SK-N-SH (cell line): ENCODE data around the gene ATG7. TPM values are rescaled to one million over a fixed set of nuclear protein-coding genes. Genes with fewer than 3 reads are reported as not detected.

ENCODE experiments used
- CTCF ChIA-PET: fragments of 300-600, 350-600 bp; formaldehyde crosslinking; extraction: SDS; loops from one replicate; lab custom pipeline; 2021; lab: Yijun Ruan, JAX
- POLR2A ChIA-PET: fragments of 350-600 bp; sonication (Branson Sonifier 250); formaldehyde crosslinking; extraction: SDS; loops from one replicate; lab custom pipeline; 2020; ENCODE audit warnings: antibody characterized with exemption, inconsistent platforms; lab: Yijun Ruan, JAX
- DNase-seq: peaks from one replicate; pipeline ENCODE4 v3.0.0; 2012
- H2AFZ ChIP-seq: fragments of 200-600 bp; sonication (generic); 2 replicates; pipeline ENCODE4 v1.8.1; 2016; ENCODE audit warnings: antibody characterized with exemption, mild to moderate bottlenecking, low read depth
- H3F3A ChIP-seq: fragments of 200-600 bp; sonication (generic); replicated peaks from 2 replicates; pipeline ENCODE3; 2016; ENCODE audit warnings: antibody characterized with exemption, mild to moderate bottlenecking; ENCODE audit not compliant: insufficient read depth
- H3K27ac ChIP-seq, 2 experiments: fragments of 200-500 bp in 1 of 2; fragments of 200-600 bp in 1 of 2; sonication (Bioruptor generic) in 1 of 2; sonication (generic), shearing (Covaris generic) in 1 of 2; 2 replicates each; pipeline versions ENCODE4 v1.5.1 to v1.6.1; 2014 to 2016; ENCODE audit warnings: low read depth in 2 of 2, inconsistent platforms in 1 of 2, low read length in 1 of 2, mild to moderate bottlenecking in 1 of 2, mixed read lengths in 1 of 2
- H3K27me3 ChIP-seq: fragments of 200-600 bp; sonication (generic), shearing (Covaris generic); 2 replicates; pipeline ENCODE4 v1.6.1; 2016; ENCODE audit warnings: mixed run types; ENCODE audit not compliant: insufficient read depth
- H3K36me3 ChIP-seq, 2 experiments: fragments of 200-500 bp in 1 of 2; fragments of 200-600 bp in 1 of 2; sonication (Bioruptor generic) in 1 of 2; sonication (generic) in 1 of 2; replicated peaks in 1 of 2; 2 replicates each; pipeline versions ENCODE3 to v1.5.1; 2014 to 2016; ENCODE audit warnings: low read length in 1 of 2, mild to moderate bottlenecking in 1 of 2; ENCODE audit not compliant: insufficient read depth in 2 of 2, control insufficient read depth in 1 of 2
- H3K4me1 ChIP-seq, 2 experiments: fragments of 200-500 bp in 1 of 2; fragments of 200-600 bp in 1 of 2; sonication (Bioruptor generic) in 1 of 2; sonication (generic), shearing (Covaris generic) in 1 of 2; 2 replicates each; pipeline versions ENCODE4 v1.5.1 to v1.6.1; 2014 to 2016; ENCODE audit warnings: low read depth in 1 of 2, low read length in 1 of 2, mixed run types in 1 of 2; ENCODE audit not compliant: insufficient read depth in 2 of 2, control insufficient read depth in 1 of 2
- H3K4me2 ChIP-seq: fragments of 200-600 bp; sonication (generic), shearing (Covaris generic); 2 replicates; pipeline ENCODE4 v1.6.1; 2017; ENCODE audit warnings: mixed run types
- H3K4me3 ChIP-seq, 2 experiments: fragments of 200-500 bp in 1 of 2; fragments of 200-600 bp in 1 of 2; sonication (Bioruptor generic) in 1 of 2; sonication (generic), shearing (Covaris generic) in 1 of 2; 2 replicates each; pipeline versions ENCODE4 v1.5.1 to v1.8.1; 2014 to 2016; ENCODE audit warnings: low read depth in 2 of 2, inconsistent platforms in 1 of 2, low read length in 1 of 2, mild to moderate bottlenecking in 1 of 2, mixed read lengths in 1 of 2, moderate library complexity in 1 of 2
- H3K79me2 ChIP-seq: fragments of 200-600 bp; sonication (generic); 2 replicates; pipeline ENCODE4 v1.8.1; 2017; ENCODE audit warnings: mild to moderate bottlenecking; ENCODE audit not compliant: insufficient read depth
- H3K9ac ChIP-seq: fragments of 200-600 bp; sonication (generic); 2 replicates; pipeline ENCODE4 v1.6.1; 2017; ENCODE audit warnings: mixed run types
- H3K9me2 ChIP-seq: fragments of 200-600 bp; sonication (generic); 2 replicates; pipeline ENCODE4 v1.6.1; 2017; ENCODE audit warnings: mixed run types
- H3K9me3 ChIP-seq: fragments of 200-600 bp; sonication (generic); 2 replicates; pipeline ENCODE4 v1.6.1; 2017; ENCODE audit warnings: mixed run types, mild to moderate bottlenecking, moderate library complexity
- H4K20me1 ChIP-seq: fragments of 200-600 bp; sonication (generic); 2 replicates; pipeline ENCODE4 v1.6.1; 2017; ENCODE audit warnings: mild to moderate bottlenecking, mixed run types; ENCODE audit not compliant: insufficient read depth
- EP300 ChIP-seq, 2 experiments: IDR thresholded peaks; 2 replicates each; pipeline versions ENCODE4 v1.4.0 to v1.6.1; 2012; ENCODE audit warnings: borderline replicate concordance in 1 of 2, low read depth in 1 of 2, low read length in 1 of 2
- GATA2 ChIP-seq: sonication (generic); formaldehyde crosslinking; IDR thresholded peaks from 2 replicates; pipeline ENCODE4 v1.5.0; 2020; ENCODE audit warnings: mild to moderate bottlenecking, missing genetic modification reagents
- JUND ChIP-seq: IDR thresholded peaks from 2 replicates; pipeline ENCODE4 v1.4.0; 2012
- RAD21 ChIP-seq: IDR thresholded peaks from 2 replicates; pipeline ENCODE4 v1.6.1; 2012; ENCODE audit warnings: mild to moderate bottlenecking, low read length
- RCOR1 ChIP-seq: fragments of 150-350 bp; IDR thresholded peaks from 2 replicates; pipeline ENCODE4 v1.6.1; 2017; ENCODE audit warnings: antibody characterized with exemption, low read length
- TAF1 ChIP-seq: IDR thresholded peaks from 2 replicates; pipeline ENCODE4 v1.6.1; 2012; ENCODE audit warnings: low read depth, mild to moderate bottlenecking, low read length, moderate library complexity, borderline replicate concordance
- WGBS: methylation state at CpG from one replicate; pipeline ENCODE4 v1.1.6; 2017; ENCODE audit warnings: low lambda C conversion rate; 5-methylcytosine and 5-hydroxymethylcytosine counted together
- polyA plus RNA-seq, 3 experiments: library from polyadenylated mRNA; depleted of rRNA; stranded (reverse); fragments of >200 nt; gene quantifications; 2 replicates each; pipeline ENCODE4 v1.2.3, GENCODE V29; 2012
- TF ChIP-seq, protein P1 (sequence below): IDR thresholded peaks from 2 replicates; pipeline ENCODE4; 2012

Gene ATG7
- polyA plus RNA-seq, 1 of the 3 experiments (the other 2 are of a cell fraction) = 29.5 TPM

- no peak for TF ChIP-seq JUND
- no peak for TF ChIP-seq TAF1
- no peak for TF ChIP-seq RAD21
- no peak for TF ChIP-seq EP300 (IDR thresholded peaks at IDR 0.05; ENCODE audit: borderline replicate concordance in 1 of 2, low read depth in 1 of 2, low read length in 1 of 2)
- TF ChIP-seq, all 33 proteins: peak for 0
- Histone ChIP-seq H3K9ac (no peak overlapping the region), H4K20me1 (no peaks in the 10 kb centered on the region), H3K79me2 (no peaks in the 10 kb centered on the region), H3K9me3 (no peaks in the 10 kb centered on the region), H2AFZ (no peak overlapping the region), H3K9me2 (no peaks in the 10 kb centered on the region), H3K4me1 (peaks cover 11 to 19% of the 10 kb centered on the region in 2 experiments; a peak in 3 of 4 replicates), H3K4me3 (no peak overlapping the region), H3K36me3 (peaks cover 38 to 52% of the 10 kb centered on the region in 2 experiments), H3F3A (no peaks in the 10 kb centered on the region), H3K4me2 (no peak overlapping the region), H3K27me3 (no peaks in the 10 kb centered on the region), H3K27ac (no peak overlapping the region)
- WGBS = 85% methylated on average over 6 of the region's 6 CpGs
- CTCF ChIA-PET = interaction anchor here (1.0 kb wide), 1 partner anchor 549 kb away, joined by 3 read pairs; no protein-coding TSS in a partner anchor
- DNase-seq = no peak
- POLR2A ChIA-PET = no interaction called here
Observed at GRCh38 chr3:11307830-11308432, 35.7 kb downstream of the ATG7 start.

DNA sequence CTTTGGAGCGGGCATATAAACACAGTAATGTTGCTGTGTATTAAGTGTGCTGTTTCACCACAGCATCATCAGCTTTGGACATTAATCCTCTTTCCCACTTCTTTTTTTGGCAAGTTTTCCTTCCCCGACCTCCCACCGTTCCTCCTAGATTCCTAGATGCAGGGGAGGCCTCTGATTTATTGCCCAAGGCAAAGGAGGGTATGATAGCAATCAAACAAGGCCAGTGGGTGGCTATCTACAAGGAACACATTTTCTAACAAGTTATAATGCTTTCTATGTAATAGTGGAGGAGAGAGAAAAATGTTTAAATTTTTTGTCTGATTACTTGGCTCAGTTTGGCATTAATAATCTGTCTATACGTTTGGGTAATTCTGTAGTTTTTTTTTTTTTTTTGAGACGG is 38.1 kb downstream of the ATG7 start:
- DNase-seq = no peak
- peaks cover 11 to 16% of the 10 kb centered on the region in 2 experiments; a peak in 3 of 4 replicates for H3K4me1 ChIP-seq
- H3K79me2 ChIP-seq = no peaks in the 10 kb centered on the region
- TF ChIP-seq GATA2 (CRISPR knock-in tag) = no peak
- TF ChIP-seq, all 33 proteins: peak for 0
- WGBS = 91% methylated on average over 5 of the region's 5 CpGs
- Histone ChIP-seq H4K20me1 (no peaks in the 10 kb centered on the region), H3K27me3 (no peaks in the 10 kb centered on the region), H3K27ac (no peak overlapping the region), H2AFZ (no peak overlapping the region), H3K9me3 (no peaks in the 10 kb centered on the region), H3K4me2 (no peak overlapping the region), H3K9me2 (no peaks in the 10 kb centered on the region), H3F3A (no peaks in the 10 kb centered on the region), H3K9ac (no peak overlapping the region), H3K36me3 (peaks cover 57 to 60% of the 10 kb centered on the region in 2 experiments), H3K4me3 (no peak overlapping the region)
- CTCF ChIA-PET = interaction anchor here (0.5 kb wide), 1 partner anchor 340 kb away, joined by 3 read pairs; no protein-coding TSS in a partner anchor
- POLR2A ChIA-PET = no interaction called here

- DNase-seq = peak; percentile 21
- 74% methylated on average over 5 of the region's 5 CpGs for WGBS
- peaks cover 60 to 73% of the 10 kb centered on the region in 2 experiments for H3K36me3 ChIP-seq
Observed at GRCh38 chr3:11312166-11312565, 40.0 kb downstream of the ATG7 start.

More at GRCh38 chr3:11312166-11312565, 40.0 kb downstream of the ATG7 start:
- Histone ChIP-seq H4K20me1 (no peaks in the 10 kb centered on the region), H3K4me2 (no peak overlapping the region), H3K4me3 (no peak overlapping the region), H3K9me3 (no peaks in the 10 kb centered on the region), H3K4me1 (peaks cover 0 to 5% of the 10 kb centered on the region in 2 experiments; a peak in 2 of 4 replicates), H3K79me2 (no peaks in the 10 kb centered on the region), H2AFZ (no peak overlapping the region), H3K9ac (no peak overlapping the region), H3K9me2 (no peaks in the 10 kb centered on the region), H3K27me3 (no peaks in the 10 kb centered on the region), H3K27ac (0 out of 4 replicates have a peak overlapping the region, but pooled peaks of 1 of the 2 experiments have one; percentile 8), H3F3A (no peaks in the 10 kb centered on the region)
- ChIA-PET POLR2A (no interaction called here), CTCF (interaction anchor here (1.1 to 1.4 kb wide), 2 partner anchors 38 to 75 kb away, joined by 3 read pairs; no protein-coding TSS in a partner anchor)
- peak; percentile 50; the same call in 1 of the 2 replicates for TF ChIP-seq RCOR1
- TF ChIP-seq, protein P1, sequence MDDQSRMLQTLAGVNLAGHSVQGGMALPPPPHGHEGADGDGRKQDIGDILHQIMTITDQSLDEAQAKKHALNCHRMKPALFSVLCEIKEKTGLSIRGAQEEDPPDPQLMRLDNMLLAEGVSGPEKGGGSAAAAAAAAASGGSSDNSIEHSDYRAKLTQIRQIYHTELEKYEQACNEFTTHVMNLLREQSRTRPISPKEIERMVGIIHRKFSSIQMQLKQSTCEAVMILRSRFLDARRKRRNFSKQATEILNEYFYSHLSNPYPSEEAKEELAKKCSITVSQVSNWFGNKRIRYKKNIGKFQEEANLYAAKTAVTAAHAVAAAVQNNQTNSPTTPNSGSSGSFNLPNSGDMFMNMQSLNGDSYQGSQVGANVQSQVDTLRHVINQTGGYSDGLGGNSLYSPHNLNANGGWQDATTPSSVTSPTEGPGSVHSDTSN = no peak
